ENCODE measurements around the gene RNF157.

Gene RNF157

GRCh38 chr17:76264755-76265623 lies 24.7 kb upstream of the RNF157 start, which contains the start of gene UBALD2 (continued):
- TF ChIP-seq ZNF37A (tag by site-specific recombination; IDR thresholded peaks at IDR 0.05) = no peak

- POLR2A ChIA-PET = interaction anchor here (0.6 to 1.7 kb wide), 28 partner anchors 8 to 409 kb away, joined by 3 to 17 read pairs (median 5); partner anchors contain the start of genes FBF1, PRPSAP1, RNF157 and WBP2
- Histone ChIP-seq H3K9me3 (ENCODE audit: control insufficient read depth, insufficient read depth, low read depth, low read length) (no peaks in the 10 kb centered on the region), H3K4me3 (ENCODE audit: low read depth, low read length) (no peak overlapping the region; the same call in 1 of the 2 replicates), H3K36me3 (ENCODE audit: control insufficient read depth in 2 of 2, insufficient read depth in 1 of 2, low read length in 2 of 2) (peaks cover 5 to 11% of the 10 kb centered on the region in 2 experiments; a peak in 2 of 3 replicates), H3K27ac (ENCODE audit: extremely low read depth, low read depth, low read length) (no peak overlapping the region), H3K4me1 (ENCODE audit: control insufficient read depth, insufficient read depth, low read length) (no peaks in the 10 kb centered on the region; the same call in 1 of the 2 replicates)
- CTCF ChIA-PET = interaction anchor here (0.6 to 6.4 kb wide), 6 partner anchors 15 to 259 kb away, joined by 3 to 47 read pairs (median 4); no protein-coding TSS in a partner anchor
- TF ChIP-seq ZNF561 (tag by site-specific recombination; IDR thresholded peaks at IDR 0.05; ENCODE audit: borderline replicate concordance) = no peak
- no peak for TF ChIP-seq ZBTB7A (tag by site-specific recombination; IDR thresholded peaks at IDR 0.05; ENCODE audit: low read depth)
- TF ChIP-seq AEBP2 (tag by site-specific recombination; IDR thresholded peaks at IDR 0.05; ENCODE audit: borderline replicate concordance) = no peak
- TF ChIP-seq HOXC10 (CRISPR knock-in tag; IDR thresholded peaks at IDR 0.05) = no peak
- no peak for TF ChIP-seq ZNF132 (tag by site-specific recombination; IDR thresholded peaks at IDR 0.05; ENCODE audit: borderline replicate concordance)
- TF ChIP-seq ZBTB6 (tag by site-specific recombination; IDR thresholded peaks at IDR 0.05) = no peak
- no peak for TF ChIP-seq KLF7 (tag by site-specific recombination; IDR thresholded peaks at IDR 0.05; ENCODE audit: borderline replicate concordance)
- no peak for TF ChIP-seq SP3 (tag by site-specific recombination; IDR thresholded peaks at IDR 0.05)
- TF ChIP-seq FEZF1 (tag by site-specific recombination; IDR thresholded peaks at IDR 0.05) = no peak
- no peak for TF ChIP-seq ZNF155 (tag by site-specific recombination; IDR thresholded peaks at IDR 0.05)
- no peak for TF ChIP-seq ZNF391 (tag by site-specific recombination; IDR thresholded peaks at IDR 0.05; ENCODE audit: borderline replicate concordance, low read depth)
- TF ChIP-seq ZNF785 (tag by site-specific recombination; IDR thresholded peaks at IDR 0.05) = no peak
- no peak for TF ChIP-seq ZFP3 (tag by site-specific recombination; IDR thresholded peaks at IDR 0.05; ENCODE audit: low read depth)
These were observed 24.1 kb upstream of the RNF157 start for GRCh38 chr17:76264425-76264754.

GRCh38 chr17:76263896-76264295 lies 23.6 kb upstream of the RNF157 start:
- H3K9me3 ChIP-seq (ENCODE audit: control insufficient read depth, insufficient read depth, low read depth, low read length) = no peaks in the 10 kb centered on the region
- no peaks in the 10 kb centered on the region; the same call in 1 of the 2 replicates for H3K4me1 ChIP-seq (ENCODE audit: control insufficient read depth, insufficient read depth, low read length)
- ChIA-PET POLR2A (interaction anchor here (0.6 to 1.7 kb wide), 5 partner anchors 15 to 200 kb away, joined by 3 to 17 read pairs (median 9); partner anchors contain the start of gene RNF157), CTCF (interaction anchor here (0.6 to 6.4 kb wide), 6 partner anchors 14 to 259 kb away, joined by 3 to 47 read pairs (median 4); no protein-coding TSS in a partner anchor)
- H3K36me3 ChIP-seq (ENCODE audit: control insufficient read depth in 2 of 2, insufficient read depth in 1 of 2, low read length in 2 of 2) = peaks cover 5 to 6% of the 10 kb centered on the region in 2 experiments; a peak in 2 of 3 replicates
- no peak overlapping the region for H3K27ac ChIP-seq (ENCODE audit: extremely low read depth, low read depth, low read length)
- no peak for TF ChIP-seq ZNF670 (tag by site-specific recombination; IDR thresholded peaks at IDR 0.05; ENCODE audit: low read depth)
- TF ChIP-seq ZNF302 (tag by site-specific recombination; IDR thresholded peaks at IDR 0.05; ENCODE audit: low read depth) = no peak
- no peak for TF ChIP-seq TRIM28 (IDR thresholded peaks at IDR 0.05; ENCODE audit: borderline replicate concordance, low read length)
- TF ChIP-seq ZNF366 (tag by site-specific recombination; conservative IDR thresholded peaks at IDR 0.05) = no peak
- no peak for TF ChIP-seq ZNF24 (tag by site-specific recombination; IDR thresholded peaks at IDR 0.05)
- no peak for TF ChIP-seq ZNF658 (tag by site-specific recombination; IDR thresholded peaks at IDR 0.05)
- no peak for TF ChIP-seq ZNF148 (tag by site-specific recombination; IDR thresholded peaks at IDR 0.05; ENCODE audit: borderline replicate concordance)
- no peak for TF ChIP-seq ZNF645 (tag by site-specific recombination; IDR thresholded peaks at IDR 0.05)
- H3K4me3 ChIP-seq (ENCODE audit: low read depth, low read length) = no peak overlapping the region

Measured in HEK293 (cell line).